BLaER1 treated with 17β-estradiol and CSF1 and Interleukin-3, amounts not matched to agents 10 nM and 100 nM (cell line): ENCODE results near the gene ILDR1.
A peak's percentile ranks its signal among the peaks of the same experiment; 100 is the strongest.

Source experiments
- H3K27ac ChIP-seq, 11 experiments: shearing (Covaris generic); formaldehyde crosslinking; 2 replicates each; pipeline ENCODE4 v1.8.1; 2022
- H3K27me3 ChIP-seq, 11 experiments: shearing (Covaris generic); formaldehyde crosslinking; 2 replicates each; pipeline ENCODE4 v1.8.1; 2022
- H3K36me3 ChIP-seq, 11 experiments: shearing (Covaris generic); formaldehyde crosslinking; 2 replicates each; pipeline ENCODE4 v1.8.1; 2022
- H3K4me1 ChIP-seq, 10 experiments: shearing (Covaris generic); formaldehyde crosslinking; 2 replicates each; pipeline ENCODE4 v1.8.1; 2022
- H3K4me2 ChIP-seq, 11 experiments: shearing (Covaris generic); formaldehyde crosslinking; 2 replicates each; pipeline ENCODE4 v1.8.1; 2022
- H3K4me3 ChIP-seq, 10 experiments: shearing (Covaris generic); formaldehyde crosslinking; 2 replicates each; pipeline ENCODE4 v1.8.1; 2022
- H3K9ac ChIP-seq, 11 experiments: shearing (Covaris generic); formaldehyde crosslinking; 2 replicates each; pipeline ENCODE4 v1.8.1; 2022
- H3K9me3 ChIP-seq, 11 experiments: shearing (Covaris generic); formaldehyde crosslinking; replicated peaks in 1 of 11; 2 replicates each; pipeline ENCODE4 v1.8.1; 2022
- H4K20me1 ChIP-seq, 11 experiments: shearing (Covaris generic); formaldehyde crosslinking; 2 replicates each; pipeline ENCODE4 v1.8.1; 2022
- Cebpa-rat ChIP-seq, 11 experiments: shearing (Covaris generic); IDR thresholded peaks; 2 replicates each; pipeline ENCODE4 v1.8.1; 2022

ILDR1 gene

DNA sequence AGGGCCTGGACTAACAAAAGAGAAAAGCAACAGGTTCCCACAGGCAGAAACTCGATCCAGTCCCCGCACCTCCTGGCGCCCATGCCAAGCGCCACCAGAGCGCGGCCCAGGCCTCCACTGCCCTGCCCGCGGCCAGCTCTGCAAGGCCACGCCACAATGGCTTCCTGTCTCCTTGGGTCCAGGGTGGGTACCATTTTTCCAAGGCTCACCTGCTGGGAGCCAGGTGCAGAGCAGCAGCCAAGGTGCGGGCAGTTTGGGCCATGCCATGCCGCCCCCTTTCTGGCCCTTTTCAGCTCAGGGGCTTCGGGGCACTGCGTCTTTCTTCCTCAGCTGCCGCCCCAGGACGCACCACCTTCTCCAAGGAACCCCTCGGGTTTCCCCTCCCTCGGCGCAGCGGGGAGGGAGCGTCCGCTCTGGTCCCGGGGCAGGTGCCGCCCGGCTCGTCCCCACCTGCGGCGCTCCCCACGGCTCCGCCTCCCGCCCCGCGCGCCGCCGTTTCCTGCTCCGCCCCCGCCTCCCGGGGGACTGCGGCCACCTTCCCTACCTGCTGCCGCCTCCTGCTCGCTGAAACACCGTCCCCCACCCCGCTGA lies at the start of gene ILDR1:
Gene ILDR1, minus strand, starts transcription at position 437 of the 591 bp plus-strand sequence. Its CDS starts 170 bp downstream, at position 267.
- H3K9ac ChIP-seq = peak within 1 kb of the TSS in 2 of 11 experiments; percentile 25 to 56; a peak in 2 of 22 replicates
- TF ChIP-seq Cebpa-rat (IDR thresholded peaks at IDR 0.05) = no peak
- H3K27me3 ChIP-seq = peaks cover 0 to 13% (median 8%) of the 10 kb centered on the region in 11 experiments; a peak in 17 of 22 replicates
- peaks cover 0 to 17% (median 6%) of the 10 kb centered on the region in 10 experiments; a peak in 12 of 20 replicates for H3K4me1 ChIP-seq
- no peak within 1 kb of the TSS for H3K27ac ChIP-seq
- no peaks in the 10 kb centered on the region for H4K20me1 ChIP-seq
- peak within 1 kb of the TSS in 5 of 10 experiments; percentile 23 to 60 (median 46); a peak in 10 of 20 replicates for H3K4me3 ChIP-seq
- no peaks in the 10 kb centered on the region for H3K36me3 ChIP-seq
- peaks cover 3 to 19% (median 10%) of the 10 kb centered on the region in 11 experiments; a peak in 17 of 22 replicates for H3K9me3 ChIP-seq
- peak within 1 kb of the TSS; percentile 53 to 73 (median 64) for H3K4me2 ChIP-seq

- Histone ChIP-seq H4K20me1 (peaks cover 0 to 54% (median 0%) of the 10 kb centered on the region in 11 experiments; a peak in 2 of 22 replicates), H3K4me1 (peaks cover 15 to 86% (median 35%) of the 10 kb centered on the region in 10 experiments), H3K27me3 (no peaks in the 10 kb centered on the region), H3K27ac (peak overlapping the region in 10 of 11 experiments; percentile 13 to 82 (median 70); a peak in 18 of 22 replicates), H3K9me3 (peaks cover 0 to 41% (median 0%) of the 10 kb centered on the region in 11 experiments; a peak in 8 of 22 replicates), H3K36me3 (peaks cover 0 to 42% (median 0%) of the 10 kb centered on the region in 11 experiments; a peak in 5 of 22 replicates), H3K4me3 (peak overlapping the region in 3 of 10 experiments; percentile 12 to 37 (median 22); a peak in 4 of 20 replicates), H3K4me2 (peak overlapping the region; percentile 22 to 81 (median 66)), H3K9ac (peak overlapping the region in 6 of 11 experiments; percentile 15 to 75 (median 36); a peak in 8 of 22 replicates)
- no peak for TF ChIP-seq Cebpa-rat (IDR thresholded peaks at IDR 0.05)
Observed at GRCh38 chr3:122067588-122068240, 45.7 kb upstream of the ILDR1 start.

- TF ChIP-seq Cebpa-rat (IDR thresholded peaks at IDR 0.05) = peak in 6 of 11 experiments; percentile 23 to 68 (median 38); a peak in 7 of 22 replicates
- H3K9ac ChIP-seq = peak overlapping the region in 7 of 11 experiments; percentile 29 to 75 (median 41); a peak in 11 of 22 replicates
- H3K9me3 ChIP-seq = peaks cover 0 to 41% (median 0%) of the 10 kb centered on the region in 11 experiments; a peak in 8 of 22 replicates
- H3K4me2 ChIP-seq = peak overlapping the region; percentile 22 to 81 (median 66)
- no peaks in the 10 kb centered on the region for H3K27me3 ChIP-seq
- peak overlapping the region in 3 of 10 experiments; percentile 12 to 22 (median 22); a peak in 3 of 20 replicates for H3K4me3 ChIP-seq
- peak overlapping the region in 10 of 11 experiments; percentile 42 to 82 (median 70); a peak in 19 of 22 replicates for H3K27ac ChIP-seq
- peaks cover 15 to 91% (median 35%) of the 10 kb centered on the region in 10 experiments for H3K4me1 ChIP-seq
- peaks cover 0 to 42% (median 0%) of the 10 kb centered on the region in 11 experiments; a peak in 5 of 22 replicates for H3K36me3 ChIP-seq
- H4K20me1 ChIP-seq = peaks cover 0 to 59% (median 0%) of the 10 kb centered on the region in 11 experiments; a peak in 2 of 22 replicates
Observed at GRCh38 chr3:122067214-122067550, 45.1 kb upstream of the ILDR1 start.

DNA sequence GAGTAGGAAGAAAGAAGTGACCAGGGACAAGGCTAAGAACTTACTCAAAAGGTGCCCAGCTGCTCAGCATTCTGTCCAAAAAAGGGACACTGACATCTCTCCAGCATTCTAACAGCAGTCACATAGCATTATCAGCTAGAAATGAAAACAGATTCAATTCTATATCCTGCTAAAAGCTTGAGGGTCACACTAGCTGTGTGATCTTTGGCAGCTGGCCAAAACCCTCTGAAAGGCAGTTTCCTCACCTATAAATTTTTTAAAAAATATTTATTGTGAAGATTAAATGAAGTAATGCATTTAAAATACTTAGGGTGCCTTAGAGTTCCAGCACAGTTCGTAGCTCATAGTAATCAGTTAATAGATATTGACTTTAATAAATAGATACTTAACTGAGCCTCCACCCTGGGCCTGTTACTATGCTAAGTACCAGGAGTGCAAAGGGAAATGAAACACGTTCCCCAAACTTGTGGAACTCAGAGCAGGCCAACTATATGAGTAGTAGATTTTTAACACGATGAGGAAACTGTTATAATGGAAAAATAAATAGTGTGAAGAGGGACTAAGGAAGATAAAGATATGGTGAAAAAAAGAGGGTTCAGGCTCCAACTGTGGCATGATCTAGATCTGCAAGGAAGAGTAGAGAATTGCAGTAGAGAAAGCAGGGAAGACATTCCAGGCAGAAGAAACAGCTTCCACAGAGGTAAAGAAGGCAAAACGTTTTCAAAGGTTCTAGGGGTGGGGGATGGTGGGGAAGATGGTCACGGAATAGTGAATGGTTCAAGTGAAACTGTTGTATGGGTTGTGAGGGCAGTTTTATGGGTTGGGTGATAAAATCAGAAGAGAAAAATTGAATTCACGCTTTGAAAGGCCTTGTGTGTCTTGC lies 44.5 kb upstream of the ILDR1 start:
- no peak for TF ChIP-seq Cebpa-rat (IDR thresholded peaks at IDR 0.05)
- peak overlapping the region in 7 of 11 experiments; percentile 29 to 75 (median 41); a peak in 11 of 22 replicates for H3K9ac ChIP-seq
- peaks cover 15 to 97% (median 35%) of the 10 kb centered on the region in 10 experiments for H3K4me1 ChIP-seq
- no peaks in the 10 kb centered on the region for H3K27me3 ChIP-seq
- H3K9me3 ChIP-seq = peaks cover 0 to 41% (median 0%) of the 10 kb centered on the region in 11 experiments; a peak in 8 of 22 replicates
- peaks cover 0 to 44% (median 0%) of the 10 kb centered on the region in 11 experiments; a peak in 5 of 22 replicates for H3K36me3 ChIP-seq
- H3K4me3 ChIP-seq = peak overlapping the region in 3 of 10 experiments; percentile 12 to 22 (median 22); a peak in 3 of 20 replicates
- peak overlapping the region in 10 of 11 experiments; percentile 42 to 82 (median 70); a peak in 19 of 22 replicates for H3K27ac ChIP-seq
- H3K4me2 ChIP-seq = peak overlapping the region; percentile 22 to 81 (median 66)
- peaks cover 0 to 64% (median 0%) of the 10 kb centered on the region in 11 experiments; a peak in 2 of 22 replicates for H4K20me1 ChIP-seq

GRCh38 chr3:122064326-122064725 lies 42.3 kb upstream of the ILDR1 start:
- TF ChIP-seq Cebpa-rat (IDR thresholded peaks at IDR 0.05) = no peak
- peaks cover 0 to 37% (median 0%) of the 10 kb centered on the region in 11 experiments; a peak in 6 of 22 replicates for H3K36me3 ChIP-seq
- H3K4me3 ChIP-seq = no peak overlapping the region
- peak overlapping the region in 5 of 11 experiments; percentile 58 to 81 (median 75); a peak in 10 of 22 replicates for H3K4me2 ChIP-seq
- H3K27ac ChIP-seq = peak overlapping the region in 5 of 11 experiments; percentile 29 to 48 (median 34); a peak in 7 of 22 replicates
- no peaks in the 10 kb centered on the region for H3K27me3 ChIP-seq
- H3K9ac ChIP-seq = peak overlapping the region in 2 of 11 experiments; percentile 2 to 35; a peak in 1 of 22 replicates
- H3K4me1 ChIP-seq = peaks cover 15 to 99% (median 35%) of the 10 kb centered on the region in 10 experiments
- peaks cover 0 to 76% (median 0%) of the 10 kb centered on the region in 11 experiments; a peak in 3 of 22 replicates for H4K20me1 ChIP-seq
- H3K9me3 ChIP-seq = peaks cover 0 to 19% (median 0%) of the 10 kb centered on the region in 11 experiments; a peak in 4 of 22 replicates

DNA sequence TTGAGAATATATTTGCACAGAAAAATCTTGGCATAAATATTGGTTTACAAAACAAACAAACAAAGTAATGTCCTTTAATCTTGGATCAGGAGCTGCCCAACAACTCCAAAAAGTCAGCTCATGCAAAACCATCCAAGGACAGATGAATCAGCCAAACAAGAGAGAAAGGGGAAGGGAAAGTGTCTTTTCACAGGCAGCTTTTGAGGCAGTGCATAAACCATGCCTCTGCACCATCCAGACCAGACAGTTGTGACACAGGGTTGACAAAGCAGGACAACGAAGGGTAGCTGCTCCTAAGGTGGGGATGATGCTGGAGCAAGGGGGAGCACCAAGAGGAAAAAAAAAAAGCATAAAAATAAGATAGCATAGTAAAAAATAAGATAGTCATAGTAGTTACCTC lies 41.9 kb upstream of the ILDR1 start:
- peak overlapping the region in 2 of 11 experiments; percentile 2 to 35; a peak in 1 of 22 replicates for H3K9ac ChIP-seq
- no peaks in the 10 kb centered on the region for H3K27me3 ChIP-seq
- peak overlapping the region in 4 of 11 experiments; percentile 31 to 48 (median 35); a peak in 6 of 22 replicates for H3K27ac ChIP-seq
- peak overlapping the region in 6 of 11 experiments; percentile 22 to 81 (median 73); a peak in 10 of 22 replicates for H3K4me2 ChIP-seq
- H3K36me3 ChIP-seq = peaks cover 0 to 37% (median 0%) of the 10 kb centered on the region in 11 experiments; a peak in 6 of 22 replicates
- peaks cover 15 to 99% (median 35%) of the 10 kb centered on the region in 10 experiments for H3K4me1 ChIP-seq
- peaks cover 0 to 19% (median 0%) of the 10 kb centered on the region in 11 experiments; a peak in 2 of 22 replicates for H3K9me3 ChIP-seq
- peaks cover 0 to 78% (median 0%) of the 10 kb centered on the region in 11 experiments; a peak in 3 of 22 replicates for H4K20me1 ChIP-seq
- H3K4me3 ChIP-seq = 0 out of 20 replicates have a peak overlapping the region, but pooled peaks of 2 of the 10 experiments have one; percentile 8 to 14
- TF ChIP-seq Cebpa-rat (IDR thresholded peaks at IDR 0.05) = no peak

DNA sequence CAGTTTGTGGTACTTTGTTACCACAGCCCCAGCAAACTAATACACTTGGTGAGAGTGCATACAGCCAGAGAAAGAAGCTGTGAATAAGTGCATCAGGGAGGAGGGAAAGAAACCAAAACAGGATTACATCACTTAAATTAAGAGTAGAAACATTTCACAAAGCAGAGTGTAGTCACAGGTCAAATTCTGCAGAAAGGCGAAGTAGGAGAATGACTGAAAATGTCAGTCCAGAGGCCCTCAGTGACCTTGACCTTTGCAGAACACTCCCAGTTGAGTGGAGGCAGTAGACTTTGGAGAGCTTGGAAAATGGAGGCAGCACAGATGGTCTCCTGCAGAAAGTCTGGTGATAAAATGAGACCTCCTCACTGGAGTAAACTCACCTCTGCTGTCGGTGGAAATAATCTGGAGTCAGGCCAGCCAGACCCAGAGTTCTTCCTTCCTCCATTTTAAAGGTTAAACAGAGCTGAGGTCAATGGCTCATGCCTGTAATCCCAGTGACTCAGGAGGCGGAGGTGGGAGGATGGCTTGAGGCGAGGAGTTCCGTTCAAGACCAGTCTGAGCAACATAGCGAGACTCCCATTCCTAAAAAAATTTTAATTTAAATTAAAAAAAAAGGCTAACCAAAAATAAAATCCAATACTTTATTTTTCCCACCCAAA lies 38.1 kb upstream of the ILDR1 start:
- Histone ChIP-seq H3K36me3 (peaks cover 0 to 30% (median 0%) of the 10 kb centered on the region in 11 experiments; a peak in 5 of 22 replicates), H3K4me3 (no peak overlapping the region), H3K27ac (no peak overlapping the region), H3K27me3 (no peaks in the 10 kb centered on the region), H3K9ac (no peak overlapping the region), H3K9me3 (peaks cover 0 to 17% (median 0%) of the 10 kb centered on the region in 11 experiments; a peak in 4 of 22 replicates), H3K4me2 (peak overlapping the region in 3 of 11 experiments; percentile 39 to 98 (median 88); a peak in 5 of 22 replicates), H4K20me1 (peaks cover 0 to 75% (median 0%) of the 10 kb centered on the region in 11 experiments; a peak in 3 of 22 replicates), H3K4me1 (peaks cover 5 to 74% (median 21%) of the 10 kb centered on the region in 10 experiments; a peak in 19 of 20 replicates)
- no peak for TF ChIP-seq Cebpa-rat (IDR thresholded peaks at IDR 0.05)
